ENCODE measurements around the gene TUSC2. TPM values are rescaled to one million over a fixed set of nuclear protein-coding genes. Genes with fewer than 3 reads are reported as not detected.

Gene TUSC2
- total RNA-seq, 1 donor from 2014 or later = 20.8 TPM

DNA sequence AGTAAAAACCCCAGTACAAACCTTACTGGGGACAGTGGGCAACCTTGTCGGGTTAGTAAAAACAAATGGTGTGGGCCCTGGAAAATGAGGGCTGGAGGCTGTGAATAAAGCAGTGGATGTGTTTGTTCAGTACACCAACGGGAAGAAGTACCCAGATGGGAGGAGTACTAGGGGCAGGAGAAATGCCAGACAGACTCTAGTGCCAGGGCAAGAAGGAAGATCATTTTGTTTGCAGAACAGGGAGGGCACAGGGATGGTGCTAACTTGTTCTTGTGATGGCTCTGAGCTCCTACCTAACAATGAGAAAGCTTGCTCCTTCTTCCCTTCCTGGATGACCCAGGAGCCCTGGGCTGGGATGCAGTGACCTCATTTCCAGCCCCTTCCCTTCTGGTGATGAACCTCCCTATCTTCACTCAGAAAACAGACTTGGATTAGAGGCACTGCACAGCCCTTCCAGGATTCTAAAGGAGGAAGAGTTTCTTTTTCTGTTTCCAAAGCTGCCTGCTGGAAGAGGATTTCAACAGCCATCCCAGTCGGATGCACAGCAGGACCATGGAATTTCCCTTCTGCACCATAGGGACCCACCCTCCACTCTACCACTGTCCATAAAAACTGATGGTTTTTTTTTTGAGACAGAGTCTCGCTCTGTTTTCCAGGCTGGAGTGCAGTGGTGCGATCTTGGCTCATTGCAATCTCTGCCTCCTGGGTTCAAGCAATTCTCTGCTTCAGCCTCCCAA, 6.5 kb upstream of the TUSC2 start:
- peak; percentile 67 for DNase-seq

DNA sequence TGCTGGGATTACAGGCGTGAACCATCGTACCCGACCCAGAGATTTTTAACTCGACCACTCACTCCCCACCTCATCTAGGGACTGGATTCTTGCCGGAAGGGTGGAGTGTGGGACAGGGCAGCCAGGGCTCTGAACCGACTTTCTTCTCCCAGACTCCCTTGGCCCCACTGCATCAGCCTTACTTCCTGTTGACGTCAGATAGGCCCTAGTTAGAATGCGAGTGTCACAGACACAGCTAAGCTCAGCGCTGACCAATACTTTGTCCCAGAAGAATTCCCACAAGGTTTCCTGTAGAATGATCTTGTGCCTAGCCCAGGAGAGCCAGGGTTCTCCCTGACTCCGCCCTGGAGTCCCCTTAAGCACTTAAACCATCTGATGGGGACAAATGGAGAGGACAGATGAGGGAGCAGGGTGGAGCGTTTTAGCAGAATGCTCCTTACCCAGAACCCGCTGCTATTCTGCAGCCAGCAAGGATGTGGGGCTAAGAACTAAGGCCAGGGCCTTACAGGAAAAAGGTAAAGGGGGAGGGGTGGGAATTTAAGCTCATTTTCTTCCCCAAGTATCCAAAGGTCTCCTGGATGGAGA, 5.8 kb upstream of the TUSC2 start:
- DNase-seq = peak; percentile 88

DNA sequence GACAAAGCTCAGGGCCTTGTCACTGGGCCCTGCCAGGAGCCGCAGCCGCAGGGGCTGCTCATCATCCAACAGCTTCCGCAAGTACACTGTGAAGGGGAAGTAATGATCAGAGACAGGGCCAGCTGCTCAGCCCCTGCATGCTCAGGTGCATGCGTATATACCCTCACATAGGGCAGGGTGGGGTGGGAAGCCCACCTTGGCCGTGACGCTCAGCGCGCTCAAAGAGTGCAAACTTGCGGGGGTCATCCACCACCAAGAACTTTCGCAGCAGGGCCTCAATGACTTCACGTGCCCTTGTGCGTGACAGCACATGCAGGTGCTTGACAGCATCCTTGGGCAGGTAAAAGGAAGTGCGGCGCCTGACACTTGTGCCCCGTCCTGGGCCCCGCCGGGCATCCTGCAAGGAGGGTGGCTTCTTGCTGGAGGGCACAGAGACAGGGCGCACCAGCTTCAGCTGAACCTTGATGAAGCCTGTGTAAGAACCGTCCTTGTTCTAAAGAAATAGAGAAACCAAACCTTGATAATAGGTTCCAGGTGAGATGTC, 3.4 kb upstream of the TUSC2 start:
- DNase-seq = no peak

DNA sequence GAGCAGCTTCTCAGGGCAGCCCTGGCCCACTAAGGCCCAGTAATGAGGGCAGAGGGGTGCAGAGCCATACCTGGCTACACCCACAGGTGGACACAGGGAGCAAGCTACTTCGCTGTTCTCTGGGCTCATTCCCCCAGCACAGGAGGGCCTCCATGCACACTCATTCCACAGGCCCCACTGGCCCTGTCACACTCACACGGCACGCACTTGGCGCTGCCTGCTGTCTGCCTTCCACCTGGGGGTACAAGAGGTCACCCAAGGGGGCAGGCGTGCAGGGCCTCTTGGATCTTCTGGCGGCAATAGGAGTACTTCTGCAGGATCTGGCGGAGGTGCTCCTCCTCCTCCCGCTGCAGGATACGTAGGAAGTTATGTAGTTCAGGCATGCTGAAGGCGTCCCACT, 2.3 kb upstream of the TUSC2 start:
- no peak for DNase-seq

DNA sequence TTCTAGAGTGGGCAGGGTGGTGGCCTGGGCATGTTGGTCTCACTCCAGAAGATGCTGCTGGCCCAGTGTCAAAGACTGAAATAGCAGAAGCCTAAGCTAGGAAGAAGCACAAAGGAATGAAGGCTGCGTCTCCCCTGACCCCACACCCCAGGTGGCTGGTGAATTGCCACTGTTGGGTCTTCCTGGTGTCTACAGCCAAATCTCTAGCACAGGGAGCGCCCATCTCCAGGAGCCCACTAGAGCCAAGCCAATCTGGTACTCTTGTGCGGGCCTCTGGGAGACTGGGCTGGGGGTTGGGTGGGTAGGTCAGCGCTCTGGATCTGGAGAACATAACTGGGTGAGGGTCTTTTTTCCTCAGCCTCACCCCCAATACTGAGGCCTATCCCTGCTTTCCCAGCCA, 894 bp downstream of the TUSC2 start:
- DNase-seq = no peak

DNA sequence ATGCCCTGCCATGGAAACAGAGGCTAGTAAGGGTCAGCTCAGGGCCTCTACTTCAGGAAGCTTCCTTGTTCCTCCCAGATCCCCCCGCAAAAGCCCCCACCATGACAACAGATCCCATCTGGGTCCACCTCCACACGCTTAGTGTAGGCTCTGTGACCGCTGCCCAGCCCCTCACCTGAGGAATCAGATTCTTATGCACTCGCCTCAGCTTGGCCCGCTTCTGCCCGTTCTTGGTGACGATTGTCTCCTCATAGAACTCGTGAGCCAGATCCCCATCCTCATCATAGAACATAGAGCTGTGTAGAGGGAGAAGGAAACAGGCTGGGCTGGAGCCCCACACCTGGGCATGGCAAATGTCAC, 1.9 kb downstream of the TUSC2 start:
- DNase-seq = no peak

DNA sequence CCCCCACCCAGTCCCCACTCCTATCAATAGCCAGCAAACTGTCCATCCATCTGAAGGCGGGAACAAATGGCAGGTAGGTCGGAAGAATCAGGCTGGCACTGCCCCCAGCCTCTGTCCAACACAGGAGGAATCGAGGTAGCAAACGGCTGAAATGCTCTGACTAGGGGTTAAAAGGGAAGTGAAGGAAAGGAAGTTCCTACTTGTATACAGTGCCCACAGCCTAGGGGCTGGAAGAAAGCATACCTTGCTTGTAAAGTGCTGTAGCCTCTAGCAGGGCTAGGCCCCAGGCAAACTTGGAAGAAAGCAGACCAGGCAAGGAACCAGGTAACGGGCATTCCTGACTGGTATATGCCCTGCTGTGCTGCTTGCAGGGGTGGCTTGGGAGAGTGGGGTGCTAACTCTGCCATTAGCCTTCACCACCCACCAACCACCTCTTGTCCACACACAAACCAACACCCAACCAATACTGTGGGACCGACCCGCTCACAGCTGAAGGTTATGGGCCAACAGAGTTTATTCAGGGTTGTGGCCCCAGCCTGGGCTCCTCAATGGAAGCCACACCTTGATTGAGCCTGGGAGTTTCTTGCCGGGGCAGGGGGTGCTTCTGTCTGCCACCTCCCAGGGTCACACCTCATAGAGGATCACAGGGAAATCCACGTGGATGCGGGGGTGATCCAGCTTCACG, 2.4 kb downstream of the TUSC2 start:
- DNase-seq = no peak

DNA sequence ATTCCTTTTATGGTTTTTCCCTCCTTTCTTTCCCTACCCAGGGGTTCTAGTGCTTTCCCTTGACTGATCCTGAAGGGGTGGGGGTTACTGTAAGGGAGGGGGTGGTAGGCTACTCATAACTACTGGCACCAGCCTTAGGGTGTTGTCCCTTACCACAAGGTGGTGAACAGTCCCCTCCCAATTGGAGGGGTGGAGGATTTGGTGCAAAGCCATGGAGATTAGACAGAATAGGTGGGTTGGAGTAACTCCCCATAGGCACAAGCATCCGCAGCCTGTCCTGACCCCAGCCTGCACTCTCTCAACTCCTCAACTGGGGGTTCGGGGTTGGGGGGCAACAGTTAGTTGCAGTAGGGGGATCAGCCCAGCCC, 2.9 kb downstream of the TUSC2 start:
- DNase-seq = no peak

DNA sequence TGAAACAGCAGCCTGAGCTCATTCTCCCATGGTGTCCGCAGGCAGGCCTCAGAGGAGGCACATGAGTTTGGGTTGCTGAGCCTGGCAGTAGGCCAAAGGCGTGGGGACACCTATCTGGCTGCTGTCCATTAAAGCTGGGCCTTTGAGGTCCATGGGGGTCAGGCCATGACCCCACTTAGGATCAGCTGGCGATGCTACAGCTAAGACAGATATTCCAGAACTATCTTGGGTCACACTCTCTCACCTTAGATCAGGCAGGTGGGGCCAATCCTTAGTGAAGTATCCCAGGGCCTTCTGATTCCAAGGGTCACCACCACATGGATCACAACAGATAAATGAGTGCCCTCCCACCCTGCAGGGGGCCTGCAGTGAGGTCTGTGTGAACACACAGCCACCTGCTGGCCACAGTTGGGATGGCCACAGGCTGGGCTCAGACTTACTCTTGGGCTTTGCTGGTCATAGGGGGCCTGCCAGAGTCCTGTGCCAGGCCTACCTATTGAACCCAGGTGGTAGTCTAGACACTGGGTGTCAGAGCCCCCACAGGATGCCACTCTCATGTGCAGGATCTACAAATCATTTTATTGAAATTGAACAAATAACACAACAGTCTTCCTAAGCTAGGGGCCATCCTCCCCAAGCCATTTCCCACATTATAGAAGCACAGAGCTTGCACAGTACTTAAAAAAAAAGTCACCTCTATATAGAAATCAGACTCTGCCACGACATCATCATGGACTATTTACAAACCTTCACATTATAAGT, 3.5 kb downstream of the TUSC2 start:
- peak; percentile 89 for DNase-seq

DNA sequence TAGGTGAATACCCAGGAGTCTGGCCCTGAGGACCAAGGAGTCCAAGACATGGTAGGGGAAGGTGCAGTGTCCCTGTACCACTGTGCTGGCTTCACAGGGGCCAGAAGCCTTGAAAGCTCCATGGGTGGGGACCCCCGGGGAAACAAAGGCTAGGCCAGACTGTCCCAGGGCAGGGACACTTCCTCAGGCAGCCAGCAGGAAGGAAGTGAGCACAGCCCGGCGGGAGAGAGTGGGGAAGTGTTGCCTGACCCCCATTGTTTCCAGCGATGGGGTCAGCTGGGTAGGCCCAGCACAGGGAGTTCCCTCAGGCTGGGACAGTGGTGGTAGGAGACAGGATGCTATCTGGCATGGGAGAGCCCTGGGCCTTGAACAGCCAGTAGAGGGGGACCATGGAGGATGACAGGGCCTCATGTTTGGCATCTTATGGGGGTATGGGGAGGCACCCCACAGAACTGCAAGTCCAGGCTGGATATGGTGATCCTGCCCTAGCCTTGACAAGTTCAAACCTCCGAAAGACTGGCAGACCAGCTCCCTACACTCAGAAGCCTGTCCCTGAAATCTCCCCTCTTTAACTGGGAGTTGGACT, 4.3 kb downstream of the TUSC2 start:
- DNase-seq = peak; percentile 92

DNA sequence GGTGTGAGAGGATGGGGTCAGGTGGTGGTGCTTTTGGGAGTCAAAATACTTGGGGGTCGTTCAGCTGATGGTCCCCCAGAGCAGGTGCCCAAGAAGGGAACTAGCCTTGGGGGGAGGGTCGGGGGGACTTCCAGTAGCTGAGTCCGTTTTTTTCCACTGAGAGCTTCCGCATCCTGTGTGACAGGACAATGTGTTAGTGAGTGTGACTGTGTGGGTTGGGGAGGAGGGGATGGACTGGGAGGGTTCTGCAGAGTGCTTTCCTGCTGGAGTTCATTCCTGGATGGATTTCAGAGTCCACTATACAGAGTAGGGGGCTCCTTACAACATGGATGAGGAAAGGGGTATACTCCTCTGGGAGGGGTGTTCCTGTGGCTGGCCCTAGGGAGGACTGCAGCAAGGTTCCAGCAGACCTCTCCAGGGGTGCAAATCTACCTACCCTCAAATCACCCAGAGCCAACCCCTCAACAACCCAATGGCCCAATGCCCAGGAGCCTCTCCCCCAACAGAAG, 4.9 kb downstream of the TUSC2 start:
- peak; percentile 88 for DNase-seq

DNA sequence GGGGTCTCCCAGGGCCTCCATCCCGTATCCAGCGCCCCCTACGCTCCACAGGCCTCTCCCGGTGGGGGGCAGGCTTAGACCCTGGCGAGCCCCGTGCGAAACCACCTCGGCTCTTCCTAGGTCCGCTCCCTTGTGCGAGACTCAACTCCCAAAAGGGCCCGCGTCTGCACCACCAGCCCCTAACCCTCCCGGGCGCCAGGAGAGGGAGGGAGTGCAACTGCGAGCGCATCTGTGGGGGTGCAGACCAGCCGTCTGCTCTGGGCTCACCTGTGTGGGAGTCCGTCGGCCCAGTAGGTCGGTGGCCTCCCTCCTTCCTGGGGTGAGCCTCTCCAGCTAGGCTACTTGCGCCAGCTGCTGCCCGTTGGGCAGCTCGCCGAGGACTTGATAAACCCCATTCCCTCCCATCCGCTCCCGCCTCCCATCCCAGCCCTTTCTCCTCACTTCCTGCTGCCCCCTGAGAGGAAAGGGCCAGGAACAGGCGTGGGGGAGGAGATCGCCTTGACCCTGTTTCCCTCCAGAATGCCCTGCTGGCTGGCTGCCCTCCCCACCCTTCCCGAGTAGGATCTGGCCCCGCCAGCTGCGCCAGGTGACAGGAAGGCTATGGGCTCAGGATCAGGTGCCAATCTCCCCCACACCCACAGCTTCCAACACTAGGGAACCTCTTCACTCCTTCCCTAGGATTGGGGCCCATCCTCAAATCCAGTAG, 5.5 kb downstream of the TUSC2 start, which contains the start of gene HYAL2:
TSS of gene HYAL2 (minus strand) at position 360 of the 706 bp plus-strand sequence. CDS start 2,256 bp downstream, outside the sequence.
- DNase-seq = peak; percentile 80

DNA sequence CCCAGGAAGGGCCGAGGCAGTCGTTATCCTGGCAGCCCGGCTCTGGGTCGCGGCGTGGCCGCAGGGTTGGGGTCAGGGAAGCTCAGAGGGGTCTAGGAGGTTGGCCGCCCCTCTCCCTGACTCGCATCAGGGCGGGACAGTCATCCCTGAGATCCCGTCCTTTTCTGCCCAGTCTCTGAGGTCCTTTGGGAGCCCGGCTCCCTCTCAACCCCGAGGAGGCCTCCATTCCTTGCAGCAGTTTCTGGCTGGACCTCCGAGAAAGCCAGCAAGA, 6.0 kb downstream of the TUSC2 start:
- no peak for DNase-seq

DNA sequence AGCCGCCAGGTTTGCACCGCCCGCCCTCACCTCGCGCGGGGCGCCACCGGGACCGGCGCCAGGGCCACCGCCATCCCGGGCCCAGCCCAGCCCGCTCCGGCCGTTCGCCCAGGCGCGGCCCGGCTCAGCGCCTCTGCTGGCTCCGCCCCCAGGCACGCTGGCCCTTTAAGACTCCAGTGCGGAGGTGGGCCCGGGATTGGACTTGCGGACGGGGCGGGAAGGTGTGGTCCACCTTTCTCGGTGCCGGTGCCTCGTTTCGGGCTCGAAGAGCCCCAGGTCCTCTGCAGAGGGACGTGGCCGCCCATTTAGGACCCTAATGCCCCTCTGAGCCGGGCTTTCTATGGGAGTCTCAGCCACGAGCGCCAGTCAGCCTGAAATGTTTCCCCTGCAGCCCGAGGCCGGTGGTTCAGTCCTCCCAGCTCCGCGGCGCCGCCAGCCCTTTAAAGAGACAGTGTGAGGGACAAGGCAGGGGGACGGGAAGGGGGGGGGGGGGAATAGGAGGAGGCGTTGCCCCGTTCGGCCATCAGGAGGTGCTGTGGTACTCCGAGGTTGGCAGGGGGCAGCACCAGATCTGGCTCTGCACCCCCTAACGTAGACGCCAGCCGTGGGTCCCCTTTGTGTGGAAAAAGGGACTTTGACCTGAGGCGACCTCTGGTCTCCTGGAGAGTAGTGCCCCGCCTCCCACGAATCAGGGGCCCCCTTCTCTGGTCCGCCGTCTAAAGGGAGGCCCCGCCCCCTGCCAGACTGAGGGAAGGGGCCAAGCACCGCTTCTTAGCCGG, 6.5 kb downstream of the TUSC2 start:
- DNase-seq = peak; percentile 90

DNA sequence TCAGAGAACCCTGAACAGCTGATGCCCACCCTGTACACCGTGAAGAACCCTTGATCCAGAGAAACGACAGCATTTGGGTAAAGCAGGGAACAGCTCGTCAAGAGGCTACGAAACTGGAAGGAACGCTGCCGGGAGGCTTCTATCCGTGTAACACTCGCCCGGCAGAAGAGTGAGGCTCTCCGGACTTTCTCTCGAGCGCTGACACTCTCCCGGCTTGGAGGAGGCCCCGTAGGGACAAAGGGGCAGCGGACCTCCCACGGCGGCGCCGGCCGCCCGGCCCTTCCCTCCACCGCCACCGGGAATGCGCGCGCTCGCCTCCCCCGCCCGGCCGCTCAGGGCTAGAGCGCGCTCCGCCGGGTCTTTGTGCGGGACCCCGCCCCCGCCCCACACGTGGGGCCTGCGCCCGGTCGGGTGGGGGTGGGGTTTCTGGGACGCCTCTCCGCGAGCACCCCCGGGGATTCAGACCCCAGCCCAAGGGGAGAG, 7.1 kb downstream of the TUSC2 start:
- DNase-seq = peak; percentile 75

DNA sequence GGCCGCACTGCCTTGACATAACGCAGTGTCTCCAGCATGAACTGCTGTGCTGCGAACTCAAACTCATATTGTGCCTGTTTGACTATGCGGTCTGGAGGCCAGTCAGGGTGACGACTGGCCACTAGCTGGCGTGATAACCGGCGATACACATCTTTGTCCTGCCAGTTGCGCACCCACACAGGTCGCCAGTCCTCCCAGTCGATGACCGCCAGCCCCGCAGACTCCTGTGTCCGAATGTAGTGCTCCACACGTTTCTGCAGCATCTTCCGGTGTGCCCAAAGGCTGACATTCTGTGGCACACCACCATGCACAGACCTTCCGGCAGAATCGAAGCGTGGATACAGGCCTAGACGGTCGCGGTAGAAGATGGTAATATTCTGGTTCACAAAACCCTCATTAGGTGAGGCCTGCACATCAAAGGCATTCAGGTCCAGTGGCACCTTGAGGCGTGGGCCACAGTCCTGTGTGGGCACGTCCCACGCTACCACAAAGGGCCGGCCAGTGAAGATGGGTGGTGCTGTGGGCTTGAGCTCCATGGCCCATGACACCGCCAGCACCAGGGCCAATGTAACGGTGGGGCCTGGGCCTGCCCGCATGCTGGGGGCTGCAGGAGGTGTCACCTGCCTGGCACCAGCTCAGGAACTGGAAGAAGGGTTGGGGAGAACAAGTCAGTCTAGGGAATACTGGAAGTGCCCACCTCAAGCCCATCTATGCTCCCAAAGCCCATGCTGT, 8.0 kb downstream of the TUSC2 start:
- DNase-seq = peak; percentile 60

DNA sequence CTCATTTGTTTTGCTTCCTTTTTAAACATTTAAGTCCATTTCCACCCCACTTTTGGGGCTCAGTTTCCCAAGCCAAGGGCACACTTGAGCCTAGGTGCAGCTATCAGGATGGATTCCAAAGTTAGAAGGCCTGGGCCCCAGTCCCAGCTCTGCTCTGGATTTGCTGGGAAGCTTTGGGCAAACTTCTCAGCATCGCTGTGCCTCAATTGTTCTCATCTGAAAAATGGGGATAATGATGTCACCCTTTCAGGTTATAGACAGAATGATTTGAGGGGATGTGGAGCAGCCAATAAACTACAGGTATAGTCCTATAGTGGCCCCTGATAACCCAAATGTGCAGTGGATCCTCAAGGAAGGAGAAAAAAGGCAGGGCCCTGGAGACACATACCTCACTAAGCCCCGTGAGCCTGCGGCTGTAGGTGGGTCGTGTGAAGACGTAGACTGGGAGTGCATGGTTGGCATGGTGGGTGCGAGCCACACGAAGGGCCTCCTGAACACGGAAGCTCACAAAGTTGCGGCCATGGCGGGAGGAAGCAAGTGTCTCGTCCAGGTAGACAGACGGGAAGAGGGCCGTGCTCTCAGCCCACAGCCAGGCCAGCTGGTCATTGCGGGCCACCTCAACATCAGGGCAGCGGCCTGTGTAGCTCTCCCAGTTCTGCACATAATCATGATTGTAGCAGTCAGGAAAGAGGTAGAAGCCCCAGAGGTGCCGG, 8.7 kb downstream of the TUSC2 start:
- no peak for DNase-seq

DNA sequence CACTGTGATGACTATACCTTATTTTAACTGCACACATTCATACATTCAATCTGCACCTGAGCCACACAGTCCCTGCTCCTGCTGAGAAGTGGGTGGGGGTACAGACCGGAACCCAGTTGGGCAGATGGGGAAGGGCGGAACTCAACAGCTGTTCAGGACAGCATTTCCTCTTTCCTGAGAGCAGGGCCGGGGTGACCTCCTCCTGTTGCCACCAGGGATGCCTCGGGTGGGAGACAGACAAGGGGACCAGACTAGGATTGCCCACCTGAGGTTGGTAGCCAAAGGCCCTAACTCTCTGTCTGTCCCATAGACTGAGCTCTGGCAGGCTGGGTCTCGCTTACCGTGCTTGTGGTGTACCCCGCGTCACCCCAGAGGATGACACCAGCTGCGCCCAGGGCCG, 9.4 kb downstream of the TUSC2 start:
- no peak for DNase-seq

DNA sequence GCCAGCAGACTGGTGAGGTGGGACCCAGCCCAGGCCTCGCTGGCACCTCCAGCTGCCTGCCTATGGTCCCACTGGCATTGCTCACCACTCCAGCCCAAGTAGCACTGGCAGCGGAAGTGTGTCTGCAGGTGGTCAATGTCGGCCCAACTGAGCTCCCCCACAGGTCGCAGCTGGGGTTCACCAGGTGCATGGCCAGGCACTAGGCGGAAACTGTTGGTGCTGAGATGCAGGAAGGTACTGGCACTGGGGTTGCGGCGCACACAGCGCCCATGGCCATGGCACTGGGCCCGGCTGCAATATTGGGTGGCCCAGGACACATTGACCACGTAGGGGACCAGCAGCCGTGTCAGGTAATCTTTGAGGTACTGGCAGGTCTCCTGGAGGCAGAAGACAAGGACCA, 9.9 kb downstream of the TUSC2 start:
- DNase-seq = no peak

DNA sequence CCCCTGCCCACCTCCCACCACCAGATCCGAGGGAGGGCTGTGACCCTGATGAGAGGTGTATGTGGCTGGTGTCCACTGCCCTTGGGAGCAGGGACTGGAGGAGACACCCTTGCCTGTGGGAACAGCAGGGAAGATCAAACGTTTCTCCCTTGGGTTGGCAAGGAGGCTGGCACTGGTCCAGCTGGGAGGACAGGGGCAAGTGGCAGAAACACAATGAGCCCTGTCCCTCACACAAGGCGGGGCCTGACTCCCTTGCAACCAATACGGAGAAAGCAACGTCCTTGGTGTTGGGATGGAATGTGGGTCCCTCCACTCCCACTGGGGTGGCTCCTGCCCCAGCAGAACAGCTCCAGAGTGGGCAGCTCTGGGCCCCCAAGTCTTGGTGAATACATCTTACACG, 10.7 kb downstream of the TUSC2 start:
- peak; percentile 24 for DNase-seq

All from dermis blood vessel endothelial cell (primary cell).